ENCODE results near the gene FZD7. TPM values are rescaled to one million over a fixed set of nuclear protein-coding genes. Genes with fewer than 3 reads are reported as not detected.

Gene FZD7
- total RNA-seq, 4 donors from 2014 or later: 5.8 to 18.8 (median 11.4) TPM

DNA sequence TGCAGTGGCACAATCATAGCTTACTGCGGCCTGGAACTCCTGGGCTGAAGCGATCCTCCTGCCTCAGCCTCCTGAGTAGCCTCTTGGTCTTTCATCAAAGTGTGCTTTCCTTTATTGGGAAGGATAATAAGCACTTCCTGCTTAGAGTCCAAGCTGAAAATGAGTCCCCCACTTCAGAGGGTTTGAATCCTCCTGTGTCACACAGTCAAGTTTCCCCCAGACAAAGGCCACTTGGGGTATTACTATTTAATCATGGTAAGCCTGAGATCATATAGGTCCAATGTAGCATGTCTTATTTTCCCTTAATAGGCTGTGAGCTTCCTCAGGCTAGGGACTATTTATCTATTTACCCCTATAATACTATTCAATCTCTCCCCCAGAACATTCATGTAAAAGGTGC, 28.0 kb downstream of the FZD7 start:
- no peak overlapping the region for H3K4me3 ChIP-seq
- H3K9me3 ChIP-seq: no peaks in the 10 kb centered on the region
- H3K27ac ChIP-seq: no peak overlapping the region
- H3K4me1 ChIP-seq: peaks cover 0 to 5% (median 0%) of the 10 kb centered on the region in 4 donors
- H3K36me3 ChIP-seq: no peaks in the 10 kb centered on the region
- DNase-seq: no peak
- no peaks in the 10 kb centered on the region for H3K27me3 ChIP-seq
- TF ChIP-seq POLR2A (IDR thresholded peaks at IDR 0.05) (no peak), CTCF (IDR thresholded peaks at IDR 0.05) (no peak)

DNA sequence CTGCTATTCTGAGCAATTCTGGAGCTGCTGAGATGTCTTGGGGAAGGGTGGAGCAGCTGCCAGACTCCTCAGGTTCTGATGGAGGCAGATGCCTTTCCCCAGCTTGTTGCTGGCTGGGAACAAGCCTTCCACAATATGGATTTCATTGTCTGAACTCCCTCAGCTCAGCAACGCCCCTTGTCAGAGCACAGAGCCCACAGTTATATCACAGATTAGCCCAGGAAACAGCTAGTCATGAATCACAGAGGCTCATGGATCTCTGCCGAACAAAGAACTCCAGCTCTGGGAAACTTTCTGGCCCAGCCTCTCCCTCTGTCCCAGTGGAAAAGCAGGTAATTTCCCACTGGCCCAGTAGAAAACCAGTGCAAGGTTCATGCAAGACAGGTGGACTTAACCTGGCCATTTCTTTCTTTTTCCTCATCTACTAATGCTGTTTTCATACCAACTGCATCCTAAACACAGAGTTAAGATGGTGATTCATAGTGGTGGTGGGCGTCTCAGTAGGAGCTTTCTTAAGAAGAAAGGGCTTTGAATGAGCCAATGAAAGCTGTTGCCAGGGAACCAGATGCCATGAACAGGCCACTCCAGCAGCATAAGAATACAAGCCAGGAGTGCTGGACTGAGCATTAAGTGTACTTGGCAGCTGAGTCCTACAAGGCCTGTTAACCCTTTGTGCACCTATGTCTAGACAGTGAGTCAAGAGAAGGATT, 30.7 kb downstream of the FZD7 start:
- Histone ChIP-seq H3K27ac (peak overlapping the region in 1 of 4 donors; percentile 38), H3K4me1 (peaks cover 0 to 5% (median 0%) of the 10 kb centered on the region in 4 donors), H3K9me3 (no peaks in the 10 kb centered on the region), H3K27me3 (no peaks in the 10 kb centered on the region), H3K36me3 (no peaks in the 10 kb centered on the region), H3K4me3 (no peak overlapping the region)
- no peak for DNase-seq
- TF ChIP-seq POLR2A (IDR thresholded peaks at IDR 0.05): no peak
- TF ChIP-seq CTCF (IDR thresholded peaks at IDR 0.05): no peak

DNA sequence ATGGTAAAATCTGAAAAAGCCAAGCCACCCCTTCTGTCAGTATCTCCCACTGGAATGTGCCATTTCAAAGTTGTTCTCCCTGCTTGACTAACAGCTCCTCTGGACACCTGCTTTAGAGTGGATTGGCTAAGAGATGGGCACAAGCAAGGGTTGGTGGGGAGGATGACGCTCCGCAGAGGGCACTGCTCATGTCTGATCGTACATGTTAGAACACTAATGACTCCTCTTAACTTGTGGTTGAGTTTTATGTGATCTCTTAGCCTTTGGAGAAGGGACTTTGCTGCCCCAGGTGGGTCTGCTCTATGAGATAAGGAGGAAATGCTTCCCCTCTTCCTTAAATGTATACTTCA, 31.2 kb downstream of the FZD7 start:
- no peak for DNase-seq
- Histone ChIP-seq H3K36me3 (no peaks in the 10 kb centered on the region), H3K4me1 (peaks cover 0 to 9% (median 0%) of the 10 kb centered on the region in 4 donors), H3K27me3 (no peaks in the 10 kb centered on the region), H3K9me3 (no peaks in the 10 kb centered on the region), H3K27ac (no peak overlapping the region), H3K4me3 (no peak overlapping the region)
- TF ChIP-seq POLR2A (IDR thresholded peaks at IDR 0.05): no peak
- no peak for TF ChIP-seq CTCF (IDR thresholded peaks at IDR 0.05)

DNA sequence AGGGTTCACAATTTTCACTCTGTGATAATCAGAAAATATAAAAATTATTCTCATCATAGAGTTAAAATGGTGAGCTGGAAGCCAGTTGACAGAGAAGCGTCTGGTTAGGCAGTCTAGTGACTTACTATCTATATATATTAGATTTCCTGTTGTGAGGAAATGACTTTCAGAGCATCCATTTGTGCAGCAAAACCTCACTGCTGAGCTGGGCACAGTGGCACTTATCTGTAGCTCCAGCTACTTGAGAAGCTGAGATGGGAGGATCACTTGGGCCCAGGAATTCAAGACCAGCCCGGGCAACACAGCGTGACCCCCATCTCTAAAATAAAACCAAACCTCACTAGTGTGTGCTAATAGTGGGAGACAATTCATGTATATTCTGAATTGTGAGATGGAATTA, 32.2 kb downstream of the FZD7 start:
- Histone ChIP-seq H3K9me3 (no peaks in the 10 kb centered on the region), H3K4me3 (no peak overlapping the region), H3K4me1 (peaks cover 0 to 10% (median 0%) of the 10 kb centered on the region in 4 donors), H3K27me3 (no peaks in the 10 kb centered on the region), H3K36me3 (no peaks in the 10 kb centered on the region), H3K27ac (no peak overlapping the region)
- TF ChIP-seq CTCF (IDR thresholded peaks at IDR 0.05): no peak
- TF ChIP-seq POLR2A (IDR thresholded peaks at IDR 0.05): no peak
- no peak for DNase-seq

DNA sequence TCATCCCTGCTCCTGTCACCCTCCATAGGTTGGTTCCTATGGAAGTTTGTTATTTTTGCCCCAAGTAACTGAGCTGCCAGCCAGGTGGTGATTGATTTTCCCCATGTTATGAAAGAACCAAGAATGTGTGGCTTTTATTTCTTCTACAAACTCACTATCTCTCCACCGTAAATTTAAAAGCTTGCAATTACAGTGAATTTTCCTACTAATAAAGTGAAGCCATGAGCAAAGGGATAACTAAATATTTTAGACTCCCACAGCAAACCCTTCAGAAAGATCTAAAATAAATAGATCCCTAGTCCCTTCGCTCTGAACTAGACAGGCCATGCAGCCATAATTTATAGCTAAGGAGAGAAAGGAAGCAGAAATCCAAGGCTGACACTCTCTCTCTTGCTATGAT, 33.2 kb downstream of the FZD7 start:
- no peak for DNase-seq
- Histone ChIP-seq H3K27ac (no peak overlapping the region), H3K36me3 (no peaks in the 10 kb centered on the region), H3K27me3 (no peaks in the 10 kb centered on the region), H3K9me3 (no peaks in the 10 kb centered on the region), H3K4me1 (peaks cover 0 to 10% (median 0%) of the 10 kb centered on the region in 4 donors), H3K4me3 (no peak overlapping the region)
- TF ChIP-seq CTCF (IDR thresholded peaks at IDR 0.05) (no peak), POLR2A (IDR thresholded peaks at IDR 0.05) (no peak)
